Caki2 (cell line): ENCODE measurements around the gene LMF1. TPM values are rescaled to one million over a fixed set of nuclear protein-coding genes. Genes with fewer than 3 reads are reported as not detected.
"Not testable (repeated sequence)": the region's sequence is repeated elsewhere in the genome, so short reads cannot be mapped to it uniquely, and the experiment has no call there.

Experiments used
- DNase-seq: peaks from one replicate; pipeline ENCODE4 v3.0.0-alpha.2; 2015; ENCODE audit warnings: low read depth
- in situ Hi-C: cut with HindIII; loops from 2 replicates; pipeline ENCODE4 v1.10.0; 2016; ENCODE audit warnings: low sequenced_read_pairs, low pct_unique_long_range_greater_than_20kb, mixed read lengths
- total RNA-seq: library from RNA; depleted of rRNA; stranded (reverse); fragments of >200 nt; shearing (Covaris generic); gene quantifications from 2 replicates; pipeline ENCODE4 v1.2.3, GENCODE V29; 2014; ENCODE audit warnings: low replicate concordance

The LMF1 gene
- total RNA-seq, 1 experiment from 2014 or later = 16.5 TPM

- in situ Hi-C loops = loop anchor here (10.0 kb wide), 1 partner anchor 135 kb away; no protein-coding TSS in a partner anchor
- DNase-seq = no peak
Observed at GRCh38 chr16:830107-830870, 140.5 kb downstream of the LMF1 start.

- DNase-seq = no peak
- in situ Hi-C loops = no loop called here
Observed at GRCh38 chr16:828891-829290, 141.9 kb downstream of the LMF1 start.

- in situ Hi-C loops = no loop called here
- DNase-seq = no peak
Observed at GRCh38 chr16:827513-827912, 143.3 kb downstream of the LMF1 start.

GRCh38 chr16:825341-826061, 145.3 kb downstream of the LMF1 start:
- no peak for DNase-seq
- in situ Hi-C loops = no loop called here

- in situ Hi-C loops = no loop called here
- DNase-seq = no peak
Observed at GRCh38 chr16:824601-825000, 146.2 kb downstream of the LMF1 start.

- DNase-seq = no peak
- in situ Hi-C loops = no loop called here
Observed at GRCh38 chr16:824194-824593, 146.6 kb downstream of the LMF1 start.

- no peak for DNase-seq
- in situ Hi-C loops = no loop called here
Observed at GRCh38 chr16:822909-823297, 147.9 kb downstream of the LMF1 start.

- in situ Hi-C loops = no loop called here
- DNase-seq = no peak
Observed at GRCh38 chr16:822174-822908, 148.4 kb downstream of the LMF1 start.

- in situ Hi-C loops = no loop called here
- no peak for DNase-seq
Observed at GRCh38 chr16:821751-822150, 149.0 kb downstream of the LMF1 start.

- in situ Hi-C loops = no loop called here
- no peak for DNase-seq
Observed at GRCh38 chr16:820748-821147, 150.0 kb downstream of the LMF1 start.

- DNase-seq, in situ Hi-C loops: not testable (repeated sequence)
Observed at GRCh38 chr16:820044-820408, 150.8 kb downstream of the LMF1 start.

- in situ Hi-C loops = no loop called here
- DNase-seq = no peak
Observed at GRCh38 chr16:819336-820043, 151.3 kb downstream of the LMF1 start.

GRCh38 chr16:818592-818991, 152.2 kb downstream of the LMF1 start:
- DNase-seq = no peak
- in situ Hi-C loops = no loop called here

GRCh38 chr16:818132-818531, 152.7 kb downstream of the LMF1 start:
- no peak for DNase-seq
- in situ Hi-C loops = no loop called here

GRCh38 chr16:817001-817906, 153.5 kb downstream of the LMF1 start:
- in situ Hi-C loops = no loop called here
- no peak for DNase-seq

GRCh38 chr16:815861-816260, 154.9 kb downstream of the LMF1 start:
- in situ Hi-C loops = no loop called here
- DNase-seq = no peak

- DNase-seq = no peak
- in situ Hi-C loops = no loop called here
Observed at GRCh38 chr16:814974-815373, 155.8 kb downstream of the LMF1 start.
